Hematopoietic multipotent progenitor cell treated with erythropoietin and hydrocortisone succinate and interleukin-3 and kit ligand, for 15 days (in vitro differentiated cells): Measurements from ENCODE around the gene CEACAM16.
"Not testable (repeated sequence)": the region's sequence is repeated elsewhere in the genome, so short reads cannot be mapped to it uniquely, and the experiment has no call there.

Experiments
- DNase-seq: peaks from one replicate; pipeline ENCODE4 v3.0.0-alpha.2; 2015; ENCODE audit warnings: low spot score

CEACAM16 gene

GRCh38 chr19:44703336-44704078 is 4.6 kb downstream of the CEACAM16 start:
- DNase-seq, result no peak

- DNase-seq, result no peak
Observed at GRCh38 chr19:44704982-44705381, 6.0 kb downstream of the CEACAM16 start.

- DNase-seq, result no peak
Observed at GRCh38 chr19:44705502-44706010, 6.6 kb downstream of the CEACAM16 start.

GRCh38 chr19:44706506-44707236 is 7.7 kb downstream of the CEACAM16 start:
- no peak for DNase-seq

- DNase-seq, result no peak
Observed at GRCh38 chr19:44707794-44708193, 8.8 kb downstream of the CEACAM16 start.

- no peak for DNase-seq
Observed at GRCh38 chr19:44708940-44709339, 10.0 kb downstream of the CEACAM16 start.

- DNase-seq, result not testable (repeated sequence)
Observed at GRCh38 chr19:44709434-44710266, 10.7 kb downstream of the CEACAM16 start.

- DNase-seq, result no peak
Observed at GRCh38 chr19:44710483-44710882, 11.5 kb downstream of the CEACAM16 start.

- no peak for DNase-seq
Observed at GRCh38 chr19:44712864-44713515, 14.0 kb downstream of the CEACAM16 start.

- DNase-seq, result no peak
Observed at GRCh38 chr19:44714597-44715169, 15.7 kb downstream of the CEACAM16 start.

GRCh38 chr19:44717603-44718002 is 18.7 kb downstream of the CEACAM16 start:
- no peak for DNase-seq

- DNase-seq, result no peak
Observed at GRCh38 chr19:44718441-44719261, 19.7 kb downstream of the CEACAM16 start.

- no peak for DNase-seq
Observed at GRCh38 chr19:44719262-44719701, 20.3 kb downstream of the CEACAM16 start.

GRCh38 chr19:44720396-44720795 is 21.4 kb downstream of the CEACAM16 start:
- not testable (repeated sequence) for DNase-seq

GRCh38 chr19:44720945-44721344 is 22.0 kb downstream of the CEACAM16 start:
- DNase-seq, result no peak

- DNase-seq, result not testable (repeated sequence)
Observed at GRCh38 chr19:44721369-44721768, 22.4 kb downstream of the CEACAM16 start.

GRCh38 chr19:44722131-44723121 is 23.5 kb downstream of the CEACAM16 start:
- no peak for DNase-seq

- DNase-seq, result no peak
Observed at GRCh38 chr19:44723299-44723951, 24.5 kb downstream of the CEACAM16 start.

- peak; percentile 65 for DNase-seq
Observed at GRCh38 chr19:44723952-44724319, 25.0 kb downstream of the CEACAM16 start.
